NK-92 (cell line): Measurements from ENCODE around the gene TLDC2.
"Not testable (repeated sequence)": the region's sequence is repeated elsewhere in the genome, so short reads cannot be mapped to it uniquely, and the experiment has no call there.

Experiments used
- DNase-seq: peaks from one replicate; lab custom pipeline; 2025; ENCODE audit not compliant: unreplicated experiment; lab: John Stamatoyannopoulos, UW

The TLDC2 gene

GRCh38 chr20:36866681-36867495 is 9.1 kb upstream of the TLDC2 start:
- no peak for DNase-seq

GRCh38 chr20:36871640-36872570 is 4.0 kb upstream of the TLDC2 start:
- no peak for DNase-seq

- no peak for DNase-seq
These were observed 3.1 kb upstream of the TLDC2 start for GRCh38 chr20:36872852-36873251.

- DNase-seq: no peak
These were observed 2.3 kb upstream of the TLDC2 start for GRCh38 chr20:36873498-36874189.

GRCh38 chr20:36875093-36875492 is 845 bp upstream of the TLDC2 start:
- DNase-seq: not testable (repeated sequence)

GRCh38 chr20:36876473-36876833 is 515 bp downstream of the TLDC2 start:
- DNase-seq: no peak

- DNase-seq: no peak
These were observed 3.0 kb downstream of the TLDC2 start for GRCh38 chr20:36878941-36879340.

- DNase-seq: no peak
These were observed 4.9 kb downstream of the TLDC2 start for GRCh38 chr20:36880741-36881250.

GRCh38 chr20:36881331-36881730 is 5.4 kb downstream of the TLDC2 start:
- DNase-seq: no peak

GRCh38 chr20:36881888-36882287 is 6.0 kb downstream of the TLDC2 start:
- DNase-seq: no peak

GRCh38 chr20:36883977-36884535 is 8.1 kb downstream of the TLDC2 start:
- no peak for DNase-seq

- no peak for DNase-seq
These were observed 9.4 kb downstream of the TLDC2 start for GRCh38 chr20:36885356-36885755.

- DNase-seq: no peak
These were observed 11.2 kb downstream of the TLDC2 start for GRCh38 chr20:36886859-36887751.

- no peak for DNase-seq
These were observed 11.8 kb downstream of the TLDC2 start for GRCh38 chr20:36887752-36888090.

- DNase-seq: no peak
These were observed 13.1 kb downstream of the TLDC2 start for GRCh38 chr20:36888880-36889516.

- DNase-seq: no peak
These were observed 14.6 kb downstream of the TLDC2 start for GRCh38 chr20:36890586-36890985.

- no peak for DNase-seq
These were observed 15.3 kb downstream of the TLDC2 start for GRCh38 chr20:36891211-36891610.

GRCh38 chr20:36893801-36894200 is 17.9 kb downstream of the TLDC2 start:
- DNase-seq: no peak

GRCh38 chr20:36895036-36895435 is 19.1 kb downstream of the TLDC2 start:
- DNase-seq: no peak

GRCh38 chr20:36904690-36905089 is 28.8 kb downstream of the TLDC2 start:
- no peak for DNase-seq
